Measurements from ENCODE around the gene ZC2HC1B.
"Not testable (repeated sequence)": the region's sequence is repeated elsewhere in the genome, so short reads cannot be mapped to it uniquely, and the experiment has no call there.

Gene ZC2HC1B

DNA sequence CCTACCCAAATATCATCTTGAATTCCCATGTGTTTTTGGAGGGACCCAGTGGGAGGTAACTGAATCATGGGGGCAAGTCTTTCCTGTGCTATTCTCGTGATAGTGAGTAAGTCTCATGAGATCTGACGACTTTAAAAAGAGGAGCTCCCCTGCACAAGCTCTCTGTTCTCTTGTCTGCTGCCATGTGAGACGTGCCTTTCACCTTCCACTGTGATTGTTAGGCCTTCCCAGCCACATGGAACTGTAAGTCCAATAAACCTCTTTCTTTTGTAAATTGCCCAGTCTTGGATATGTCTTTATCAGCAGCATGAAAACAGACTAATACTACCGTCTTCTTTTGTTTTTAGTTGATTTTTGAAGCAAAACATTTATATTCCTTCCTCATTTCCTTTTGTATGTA, 52.8 kb downstream of the ZC2HC1B start:
- not testable (repeated sequence) for H3K27ac ChIP-seq (ENCODE audit: low read length, poor library complexity, severe bottlenecking); H3K9ac ChIP-seq (ENCODE audit: low read length); H3K27me3 ChIP-seq (ENCODE audit: control insufficient read depth in 1 of 2, insufficient read depth in 1 of 2, low read length in 2 of 2); H2BK5ac ChIP-seq (ENCODE audit: low read depth, low read length, poor library complexity, severe bottlenecking); H3K4me3 ChIP-seq (ENCODE audit: insufficient read depth in 1 of 2, low read depth in 1 of 2, low read length in 2 of 2); H2BK12ac ChIP-seq (ENCODE audit: low read length in 2 of 2); H4K91ac ChIP-seq (ENCODE audit: low read length); H3K4me1 ChIP-seq (ENCODE audit: control insufficient read depth, insufficient read depth, low read depth, low read length); H3K4me2 ChIP-seq (ENCODE audit: low read length, poor library complexity, severe bottlenecking); H2AK5ac ChIP-seq (ENCODE audit: low read length, severe bottlenecking); H3K4ac ChIP-seq (ENCODE audit: low read depth in 1 of 2, low read length in 2 of 2); H3K18ac ChIP-seq (ENCODE audit: low read depth in 1 of 2, low read length in 2 of 2); H3K14ac ChIP-seq (ENCODE audit: low read length in 2 of 2); H2BK15ac ChIP-seq (ENCODE audit: low read depth, poor library complexity, severe bottlenecking); DNase-seq; H2AFZ ChIP-seq (ENCODE audit: low read depth, low read length); H2BK120ac ChIP-seq (ENCODE audit: low read depth, low read length); H4K8ac ChIP-seq (ENCODE audit: low read length); H3K79me1 ChIP-seq (replicated peaks; ENCODE audit: low read length, poor library complexity, severe bottlenecking); H3K36me3 ChIP-seq (ENCODE audit: control insufficient read depth in 1 of 2, insufficient read depth in 2 of 2, low read depth in 1 of 2, low read length in 2 of 2); H3K23ac ChIP-seq (ENCODE audit: low read length in 2 of 2)
- peaks cover 38% of the 10 kb centered on the region for H3K9me3 ChIP-seq (ENCODE audit: control insufficient read depth, low read length)
- 82% methylated on average over 3 of the region's 4 CpGs for WGBS

DNA sequence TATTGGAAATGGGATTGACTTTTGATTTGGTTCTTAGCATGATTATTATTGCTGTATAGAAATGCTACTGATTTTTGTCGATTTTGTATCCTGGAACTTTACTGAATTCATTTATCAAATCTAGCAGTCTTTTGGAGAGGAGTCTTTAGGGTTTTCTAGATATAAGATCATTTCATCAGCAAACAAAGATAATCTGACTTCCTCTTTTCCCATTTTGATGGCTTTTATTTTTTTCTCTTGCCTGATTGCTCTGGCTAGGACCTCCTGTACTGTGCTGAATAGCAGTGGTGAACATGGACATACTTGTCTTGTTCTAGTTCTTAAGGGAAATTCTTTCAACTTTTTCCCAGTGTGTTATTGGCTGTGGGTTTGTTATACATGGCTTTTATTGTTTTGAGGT, 64.6 kb downstream of the ZC2HC1B start:
- Histone ChIP-seq H3K18ac (ENCODE audit: low read depth in 1 of 2, low read length in 2 of 2) (no peak overlapping the region), H4K91ac (ENCODE audit: low read length) (no peak overlapping the region), H3K36me3 (ENCODE audit: control insufficient read depth in 1 of 2, insufficient read depth in 2 of 2, low read depth in 1 of 2, low read length in 2 of 2) (no peaks in the 10 kb centered on the region), H3K4me2 (ENCODE audit: low read length, poor library complexity, severe bottlenecking) (no peak overlapping the region), H3K27me3 (ENCODE audit: control insufficient read depth in 1 of 2, insufficient read depth in 1 of 2, low read length in 2 of 2) (no peaks in the 10 kb centered on the region), H3K23ac (ENCODE audit: low read length in 2 of 2) (no peak overlapping the region), H2BK15ac (ENCODE audit: low read depth, poor library complexity, severe bottlenecking) (no peak overlapping the region), H2BK12ac (ENCODE audit: low read length in 2 of 2) (no peak overlapping the region), H3K4me1 (ENCODE audit: control insufficient read depth, insufficient read depth, low read depth, low read length) (no peaks in the 10 kb centered on the region), H3K4ac (ENCODE audit: low read depth in 1 of 2, low read length in 2 of 2) (no peak overlapping the region), H3K27ac (ENCODE audit: low read length, poor library complexity, severe bottlenecking) (no peak overlapping the region), H3K14ac (ENCODE audit: low read length in 2 of 2) (no peak overlapping the region), H2BK5ac (ENCODE audit: low read depth, low read length, poor library complexity, severe bottlenecking) (no peak overlapping the region), H2BK120ac (ENCODE audit: low read depth, low read length) (no peak overlapping the region), H4K8ac (ENCODE audit: low read length) (no peak overlapping the region), H3K9me3 (ENCODE audit: control insufficient read depth, low read length) (peaks cover 8% of the 10 kb centered on the region), H3K9ac (ENCODE audit: low read length) (no peak overlapping the region), H2AK5ac (ENCODE audit: low read length, severe bottlenecking) (no peak overlapping the region), H2AFZ (ENCODE audit: low read depth, low read length) (no peak overlapping the region), H3K79me1 (replicated peaks; ENCODE audit: low read length, poor library complexity, severe bottlenecking) (no peaks in the 10 kb centered on the region), H3K4me3 (ENCODE audit: insufficient read depth in 1 of 2, low read depth in 1 of 2, low read length in 2 of 2) (no peak overlapping the region)
- WGBS, result 80% methylated on average over 1 of the region's 1 CpG
- DNase-seq, result no peak

DNA sequence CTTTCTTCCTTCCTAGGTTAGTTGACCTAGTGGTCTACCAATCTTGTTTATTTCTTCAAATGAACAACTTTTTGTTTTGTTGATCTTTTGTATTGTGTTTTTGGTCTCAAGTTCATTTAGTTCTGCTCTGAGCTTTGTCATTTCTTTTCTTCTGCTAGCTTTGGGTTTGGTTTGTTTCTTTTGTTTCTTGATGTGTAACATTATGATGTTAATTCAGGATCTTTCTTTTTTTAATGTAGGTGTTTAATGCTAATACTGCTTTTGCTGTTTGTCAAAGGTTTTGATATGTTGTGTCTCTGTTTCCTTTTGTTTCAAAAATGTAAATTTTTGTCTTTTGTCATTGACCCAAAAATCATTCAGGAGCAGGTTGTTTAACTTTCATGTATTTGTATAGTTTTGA, 65.7 kb downstream of the ZC2HC1B start:
- Histone ChIP-seq H3K23ac (ENCODE audit: low read length in 2 of 2) (no peak overlapping the region), H3K4me2 (ENCODE audit: low read length, poor library complexity, severe bottlenecking) (no peak overlapping the region), H3K9ac (ENCODE audit: low read length) (no peak overlapping the region), H4K91ac (ENCODE audit: low read length) (no peak overlapping the region), H3K9me3 (ENCODE audit: control insufficient read depth, low read length) (peaks cover 8% of the 10 kb centered on the region), H3K27ac (ENCODE audit: low read length, poor library complexity, severe bottlenecking) (no peak overlapping the region), H3K18ac (ENCODE audit: low read depth in 1 of 2, low read length in 2 of 2) (no peak overlapping the region), H2AK5ac (ENCODE audit: low read length, severe bottlenecking) (no peak overlapping the region), H3K4ac (ENCODE audit: low read depth in 1 of 2, low read length in 2 of 2) (no peak overlapping the region), H2BK15ac (ENCODE audit: low read depth, poor library complexity, severe bottlenecking) (no peak overlapping the region), H2BK5ac (ENCODE audit: low read depth, low read length, poor library complexity, severe bottlenecking) (no peak overlapping the region), H3K14ac (ENCODE audit: low read length in 2 of 2) (no peak overlapping the region), H2BK120ac (ENCODE audit: low read depth, low read length) (no peak overlapping the region), H4K8ac (ENCODE audit: low read length) (no peak overlapping the region), H3K4me3 (ENCODE audit: insufficient read depth in 1 of 2, low read depth in 1 of 2, low read length in 2 of 2) (no peak overlapping the region), H2BK12ac (ENCODE audit: low read length in 2 of 2) (no peak overlapping the region), H3K27me3 (ENCODE audit: control insufficient read depth in 1 of 2, insufficient read depth in 1 of 2, low read length in 2 of 2) (no peaks in the 10 kb centered on the region), H2AFZ (ENCODE audit: low read depth, low read length) (no peak overlapping the region), H3K79me1 (replicated peaks; ENCODE audit: low read length, poor library complexity, severe bottlenecking) (no peaks in the 10 kb centered on the region), H3K36me3 (ENCODE audit: control insufficient read depth in 1 of 2, insufficient read depth in 2 of 2, low read depth in 1 of 2, low read length in 2 of 2) (no peaks in the 10 kb centered on the region), H3K4me1 (ENCODE audit: control insufficient read depth, insufficient read depth, low read depth, low read length) (no peaks in the 10 kb centered on the region)
- no peak for DNase-seq

DNA sequence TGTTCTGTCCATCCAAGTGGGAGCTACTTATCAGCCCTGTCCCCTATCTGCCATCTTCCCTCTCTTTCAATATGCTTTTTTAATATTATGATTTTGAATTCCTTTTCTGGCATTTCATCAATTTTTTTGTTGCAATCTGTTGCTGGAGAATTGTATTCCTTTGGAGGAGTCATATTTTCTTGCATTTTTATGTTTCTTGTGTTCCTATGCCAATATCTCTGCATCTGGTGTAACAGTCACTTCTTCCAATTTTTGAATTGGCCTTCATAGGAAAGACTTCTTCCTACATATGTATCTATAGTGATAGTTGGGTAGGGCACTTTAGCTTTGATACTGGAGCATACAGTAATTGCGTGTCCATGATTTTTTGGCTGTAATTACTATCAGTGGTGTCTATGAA, 70.1 kb downstream of the ZC2HC1B start:
- no peaks in the 10 kb centered on the region for H3K36me3 ChIP-seq (ENCODE audit: control insufficient read depth in 1 of 2, insufficient read depth in 2 of 2, low read depth in 1 of 2, low read length in 2 of 2)
- H3K18ac ChIP-seq (ENCODE audit: low read depth in 1 of 2, low read length in 2 of 2), result no peak overlapping the region
- no peak overlapping the region for H3K4me3 ChIP-seq (ENCODE audit: insufficient read depth in 1 of 2, low read depth in 1 of 2, low read length in 2 of 2)
- no peak overlapping the region for H2BK5ac ChIP-seq (ENCODE audit: low read depth, low read length, poor library complexity, severe bottlenecking)
- H2AFZ ChIP-seq (ENCODE audit: low read depth, low read length), result no peak overlapping the region
- no peak overlapping the region for H3K4ac ChIP-seq (ENCODE audit: low read depth in 1 of 2, low read length in 2 of 2)
- no peak overlapping the region for H3K4me2 ChIP-seq (ENCODE audit: low read length, poor library complexity, severe bottlenecking)
- H3K27me3 ChIP-seq (ENCODE audit: control insufficient read depth in 1 of 2, insufficient read depth in 1 of 2, low read length in 2 of 2), result no peaks in the 10 kb centered on the region
- H3K9me3 ChIP-seq (ENCODE audit: control insufficient read depth, low read length), result peaks cover 8% of the 10 kb centered on the region
- no peaks in the 10 kb centered on the region for H3K79me1 ChIP-seq (replicated peaks; ENCODE audit: low read length, poor library complexity, severe bottlenecking)
- H2BK15ac ChIP-seq (ENCODE audit: low read depth, poor library complexity, severe bottlenecking), result no peak overlapping the region
- no peak overlapping the region for H4K91ac ChIP-seq (ENCODE audit: low read length)
- H2AK5ac ChIP-seq (ENCODE audit: low read length, severe bottlenecking), result no peak overlapping the region
- no peak overlapping the region for H3K27ac ChIP-seq (ENCODE audit: low read length, poor library complexity, severe bottlenecking)
- H2BK120ac ChIP-seq (ENCODE audit: low read depth, low read length), result no peak overlapping the region
- no peak overlapping the region for H2BK12ac ChIP-seq (ENCODE audit: low read length in 2 of 2)
- H3K4me1 ChIP-seq (ENCODE audit: control insufficient read depth, insufficient read depth, low read depth, low read length), result no peaks in the 10 kb centered on the region
- no peak overlapping the region for H3K14ac ChIP-seq (ENCODE audit: low read length in 2 of 2)
- no peak for DNase-seq
- H3K23ac ChIP-seq (ENCODE audit: low read length in 2 of 2), result no peak overlapping the region
- H3K9ac ChIP-seq (ENCODE audit: low read length), result no peak overlapping the region
- 98% methylated on average over 1 of the region's 1 CpG for WGBS
- H4K8ac ChIP-seq (ENCODE audit: low read length), result no peak overlapping the region

All from mesenchymal stem cell (in vitro differentiated cells and primary cell).